HG03439 (cell line): Measurements from ENCODE around the gene CCT6B.

ENCODE experiments used
- ATAC-seq: cut with Tn5 transposase; IDR thresholded peaks from one replicate; pipeline ENCODE4 v1.9.1; 2021; ENCODE audit warnings: mild to moderate bottlenecking, moderate library complexity; ENCODE audit not compliant: unreplicated experiment

CCT6B gene

GRCh38 chr17:34892461-34893249 lies 68.6 kb downstream of the CCT6B start:
- ATAC-seq, result no peak

DNA sequence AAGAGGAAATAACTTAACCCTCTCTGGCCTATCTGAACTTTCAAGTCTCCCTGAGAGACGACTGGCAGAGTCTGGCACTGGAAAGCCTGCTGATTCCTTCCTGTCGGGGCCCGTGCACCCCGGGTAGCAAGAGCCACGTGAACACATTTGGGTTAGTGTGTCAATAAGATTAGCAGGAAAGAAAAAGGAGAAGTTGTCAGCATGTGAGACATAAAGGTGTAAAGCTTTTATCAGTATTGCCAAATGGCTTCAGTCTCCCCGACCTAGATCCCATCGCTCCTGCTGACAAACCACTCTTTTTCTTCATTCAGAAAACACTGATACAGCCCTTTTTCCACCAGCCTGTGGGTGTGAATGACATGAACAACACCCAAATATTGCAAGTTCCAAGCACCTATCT lies 74.4 kb downstream of the CCT6B start:
- no peak for ATAC-seq

DNA sequence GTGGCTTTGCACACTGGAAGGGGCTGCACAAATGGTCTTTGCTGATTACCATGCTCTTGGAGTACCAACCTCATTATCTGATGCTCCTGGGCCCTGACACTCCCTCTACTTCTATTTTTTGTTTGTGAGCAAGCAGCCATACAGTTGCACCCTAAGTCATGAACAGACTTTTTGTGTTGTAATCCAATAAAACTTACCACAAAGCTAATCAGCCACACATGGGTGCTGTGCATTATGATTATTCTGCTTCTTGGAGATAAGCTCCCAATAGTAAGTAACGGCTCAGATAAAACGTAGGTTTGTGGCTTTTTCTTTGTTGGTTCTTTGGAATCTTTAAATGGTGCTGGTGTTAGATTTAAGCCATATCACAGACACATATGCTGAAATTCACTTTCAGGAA lies 76.2 kb downstream of the CCT6B start:
- ATAC-seq, result no peak

DNA sequence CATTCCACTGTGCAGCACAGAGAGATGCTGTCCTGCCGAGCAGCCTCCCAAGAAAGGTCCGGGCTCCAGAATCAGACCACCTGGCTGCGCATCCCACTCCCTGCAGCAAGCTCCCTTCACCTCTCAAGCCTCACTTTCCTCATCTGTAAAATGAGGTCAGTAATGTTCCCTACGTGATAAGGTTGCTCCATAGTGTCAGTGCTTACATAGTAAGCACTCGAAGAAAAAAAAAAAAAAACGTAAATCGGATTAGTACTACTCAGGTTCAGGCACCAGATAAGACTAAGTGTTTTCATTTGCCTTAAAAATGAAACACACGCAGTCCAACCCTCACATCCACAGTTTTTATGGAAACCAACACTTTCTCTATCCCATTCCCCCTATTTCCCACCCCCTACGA lies 76.7 kb downstream of the CCT6B start:
- no peak for ATAC-seq

DNA sequence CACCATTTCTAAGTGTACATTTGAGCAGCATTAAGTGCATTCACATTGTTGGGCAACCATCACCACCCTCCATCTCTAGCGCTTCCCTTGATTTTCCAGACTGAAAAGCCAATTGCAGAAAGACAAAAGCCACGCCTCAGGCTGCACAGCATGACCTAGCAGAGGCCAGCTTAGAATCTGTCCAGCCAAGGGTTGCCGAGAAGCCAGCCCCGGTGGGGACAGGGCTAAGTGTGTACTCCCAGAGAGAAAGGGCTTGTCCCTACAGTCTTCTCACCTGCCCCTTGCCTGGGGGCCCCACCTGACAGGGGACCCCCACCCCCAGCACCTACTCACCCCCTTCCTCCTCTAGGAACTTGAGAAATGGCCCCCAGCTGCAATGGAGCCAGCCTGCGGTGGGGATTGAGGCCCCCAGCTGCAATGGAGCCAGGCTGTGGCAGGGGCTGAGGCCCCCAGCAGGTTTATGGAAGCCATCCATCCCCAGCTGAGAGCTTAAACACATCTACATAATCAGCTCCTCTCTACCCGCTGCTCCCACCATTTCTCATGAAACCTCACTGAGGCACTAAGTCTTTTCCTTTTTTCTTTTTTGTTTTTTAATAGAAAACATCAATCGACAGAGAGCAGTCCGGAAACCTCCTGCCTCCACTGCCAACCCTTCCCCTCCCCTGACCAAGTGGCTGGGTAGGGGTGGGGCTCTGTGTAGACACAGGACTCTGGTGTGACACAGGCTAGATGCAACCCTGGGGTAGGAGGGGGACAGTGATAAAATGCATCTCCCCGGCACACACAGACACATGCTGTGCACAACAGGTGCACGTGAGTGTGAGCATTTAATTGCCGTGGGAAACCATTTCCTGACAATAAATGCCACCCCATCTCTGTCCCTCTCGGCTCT lies 77.9 kb downstream of the CCT6B start:
- no peak for ATAC-seq

GRCh38 chr17:34879146-34879545 lies 82.1 kb downstream of the CCT6B start:
- no peak for ATAC-seq
